Measurements from ENCODE around the gene EDEM2.

DNA sequence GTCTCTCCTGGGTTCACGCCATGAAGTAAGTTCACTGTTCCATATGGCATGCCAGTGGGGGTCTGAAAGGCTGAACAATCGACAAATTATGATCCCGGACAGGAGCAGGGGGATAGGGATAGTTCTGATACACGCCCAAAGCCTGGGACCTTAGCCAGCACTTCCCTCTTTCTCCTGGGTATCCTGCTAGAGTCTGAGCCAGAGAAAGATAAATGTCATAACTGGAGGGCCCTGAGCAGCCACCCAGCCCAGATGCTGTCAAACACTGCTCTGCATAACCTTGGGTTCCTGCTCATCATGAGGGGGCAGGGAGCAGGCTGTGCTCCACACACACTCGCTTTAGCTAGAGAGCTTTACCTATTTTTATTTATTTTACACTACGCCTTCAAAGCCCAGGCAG, 12.3 kb downstream of the EDEM2 start:
- TF ChIP-seq, protein P1, sequence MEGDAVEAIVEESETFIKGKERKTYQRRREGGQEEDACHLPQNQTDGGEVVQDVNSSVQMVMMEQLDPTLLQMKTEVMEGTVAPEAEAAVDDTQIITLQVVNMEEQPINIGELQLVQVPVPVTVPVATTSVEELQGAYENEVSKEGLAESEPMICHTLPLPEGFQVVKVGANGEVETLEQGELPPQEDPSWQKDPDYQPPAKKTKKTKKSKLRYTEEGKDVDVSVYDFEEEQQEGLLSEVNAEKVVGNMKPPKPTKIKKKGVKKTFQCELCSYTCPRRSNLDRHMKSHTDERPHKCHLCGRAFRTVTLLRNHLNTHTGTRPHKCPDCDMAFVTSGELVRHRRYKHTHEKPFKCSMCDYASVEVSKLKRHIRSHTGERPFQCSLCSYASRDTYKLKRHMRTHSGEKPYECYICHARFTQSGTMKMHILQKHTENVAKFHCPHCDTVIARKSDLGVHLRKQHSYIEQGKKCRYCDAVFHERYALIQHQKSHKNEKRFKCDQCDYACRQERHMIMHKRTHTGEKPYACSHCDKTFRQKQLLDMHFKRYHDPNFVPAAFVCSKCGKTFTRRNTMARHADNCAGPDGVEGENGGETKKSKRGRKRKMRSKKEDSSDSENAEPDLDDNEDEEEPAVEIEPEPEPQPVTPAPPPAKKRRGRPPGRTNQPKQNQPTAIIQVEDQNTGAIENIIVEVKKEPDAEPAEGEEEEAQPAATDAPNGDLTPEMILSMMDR (IDR thresholded peaks at IDR 0.05; ENCODE audit: low read length), result no peak
- no peak for TF ChIP-seq EZH2phosphoT487 (IDR thresholded peaks at IDR 0.05; ENCODE audit: low read length)
